Activated T-helper 1 cell treated with Interleukin-2 at 50 U/mL for 16 hours (primary cell): ENCODE data around the gene FILIP1L.

Source experiments
- DNase-seq: peaks from one replicate; pipeline ENCODE4 v3.0.0-alpha.2; 2020; ENCODE audit warnings: low read depth

FILIP1L gene

DNA sequence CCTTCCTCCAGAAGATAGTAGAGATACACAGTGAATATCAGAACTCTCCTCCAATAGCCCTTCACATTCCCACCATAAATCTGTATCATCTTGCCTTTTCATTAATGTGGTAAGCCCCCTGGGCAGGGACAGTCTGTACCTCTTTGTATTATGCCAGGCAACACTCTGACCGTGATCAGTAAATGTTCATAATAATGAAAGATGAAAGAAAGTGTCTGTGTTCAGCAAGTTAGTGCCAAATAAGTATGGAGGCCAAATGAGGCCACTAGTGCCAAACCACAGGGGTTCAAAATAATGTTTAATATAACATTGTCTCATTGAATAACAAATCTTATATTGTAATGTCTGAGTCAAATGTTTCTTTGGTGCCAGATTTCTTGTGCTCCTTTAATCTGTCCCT lies 192.3 kb downstream of the FILIP1L start:
- DNase-seq = no peak

DNA sequence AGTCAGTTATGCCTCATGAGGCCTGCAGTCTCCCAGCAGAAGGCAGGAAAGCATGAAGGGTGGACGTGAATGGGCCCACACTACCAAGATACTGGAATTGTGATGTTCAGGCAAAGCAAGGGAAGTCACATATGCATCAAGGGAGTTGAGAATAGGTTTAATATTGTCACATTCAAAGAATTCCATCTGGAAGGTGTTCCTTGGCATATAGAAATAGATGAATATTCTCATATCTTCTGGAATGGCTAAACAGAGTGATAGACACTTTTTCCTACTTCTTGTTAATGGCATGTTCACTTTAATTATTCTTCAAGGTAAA lies 193.0 kb downstream of the FILIP1L start:
- no peak for DNase-seq

GRCh38 chr3:99920481-99921376 lies 193.6 kb downstream of the FILIP1L start:
- no peak for DNase-seq

DNA sequence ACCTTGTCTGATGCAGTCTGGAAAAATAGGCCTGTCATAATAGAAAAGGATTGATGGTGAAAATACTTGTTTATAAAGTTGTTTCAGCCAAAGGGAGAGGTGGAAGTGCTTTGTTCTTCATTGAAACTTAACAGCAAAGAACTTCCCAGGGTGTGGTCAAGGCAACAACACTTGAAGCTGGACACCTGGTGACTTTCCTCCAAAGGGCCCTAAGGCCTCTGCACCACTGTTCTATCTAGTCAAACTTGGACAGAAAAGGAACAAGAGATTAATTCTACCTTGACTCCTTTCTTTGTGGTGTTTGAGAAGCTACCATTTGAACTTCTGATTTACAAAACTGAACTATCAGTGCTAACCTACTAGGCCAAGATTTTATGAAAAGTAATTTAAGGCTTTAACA lies 194.6 kb downstream of the FILIP1L start:
- no peak for DNase-seq

GRCh38 chr3:99918715-99919114 lies 195.6 kb downstream of the FILIP1L start:
- DNase-seq = no peak

DNA sequence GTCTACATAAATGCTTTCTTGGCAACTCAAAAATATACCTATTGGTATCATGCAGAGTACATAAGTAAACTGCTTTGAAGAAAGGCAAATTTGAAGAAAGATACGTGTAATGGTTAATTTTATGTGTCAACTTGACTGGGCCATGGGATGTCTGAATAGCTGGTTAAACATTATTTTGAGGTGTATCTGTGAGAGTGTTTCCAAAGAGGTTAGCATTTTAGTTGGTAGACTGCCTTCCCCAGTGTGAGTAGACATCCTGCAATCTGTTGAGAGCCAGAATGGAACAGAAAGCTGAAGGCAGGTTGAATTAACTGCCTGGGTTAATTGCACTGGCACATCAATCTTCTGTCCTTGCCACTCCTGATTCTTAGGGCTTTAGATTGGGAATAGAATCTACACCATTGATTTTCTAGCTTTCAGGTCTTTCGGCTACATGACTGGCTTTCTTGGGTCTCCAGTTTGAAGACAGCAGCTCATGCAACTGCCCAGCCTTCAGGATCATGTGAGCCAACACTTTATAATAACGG lies 198.3 kb downstream of the FILIP1L start:
- DNase-seq = no peak

DNA sequence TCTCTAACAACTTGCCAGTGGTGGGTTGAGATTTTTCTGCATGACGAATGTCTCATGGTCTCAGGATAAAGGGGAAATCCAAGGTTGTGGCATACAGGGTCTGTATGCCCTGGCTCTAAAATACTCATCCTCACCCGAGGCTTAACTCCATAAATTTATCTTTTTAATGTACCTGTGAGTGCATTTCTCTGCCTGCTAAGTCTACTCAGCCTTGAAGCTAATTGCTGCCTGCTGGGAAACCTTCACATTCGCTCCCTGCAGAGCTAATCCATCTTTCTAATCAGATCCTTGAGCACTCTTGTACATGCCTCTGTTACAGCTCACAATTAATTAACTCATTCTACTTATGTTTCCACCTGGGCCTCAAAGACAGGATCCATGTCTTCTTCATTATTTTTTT lies 202.9 kb downstream of the FILIP1L start:
- DNase-seq = no peak

DNA sequence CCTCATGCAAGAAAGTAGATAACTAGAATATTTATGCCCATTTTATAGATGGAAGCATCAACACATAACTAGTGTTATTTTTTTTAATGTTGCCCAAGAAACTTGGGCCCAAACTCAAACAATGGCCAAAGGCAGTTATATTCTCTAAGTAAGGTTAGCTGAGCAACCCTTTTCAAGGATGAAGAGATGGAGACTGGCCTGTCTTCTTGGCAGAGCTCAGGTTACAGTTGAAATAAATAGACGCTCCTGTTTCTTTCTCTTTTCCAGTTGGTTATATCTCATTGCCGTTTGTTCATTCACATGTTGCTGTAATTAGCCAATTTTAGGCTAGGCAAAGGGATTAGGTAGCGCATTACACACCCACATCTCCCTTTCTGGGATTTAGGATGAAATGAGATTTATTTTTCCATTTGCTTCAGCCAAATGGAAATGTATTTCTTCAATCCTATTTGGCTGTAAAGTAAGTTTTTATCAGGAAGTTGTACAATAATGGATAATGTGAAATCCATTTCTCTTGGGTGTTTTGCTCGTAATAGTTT lies 203.5 kb downstream of the FILIP1L start:
- no peak for DNase-seq

DNA sequence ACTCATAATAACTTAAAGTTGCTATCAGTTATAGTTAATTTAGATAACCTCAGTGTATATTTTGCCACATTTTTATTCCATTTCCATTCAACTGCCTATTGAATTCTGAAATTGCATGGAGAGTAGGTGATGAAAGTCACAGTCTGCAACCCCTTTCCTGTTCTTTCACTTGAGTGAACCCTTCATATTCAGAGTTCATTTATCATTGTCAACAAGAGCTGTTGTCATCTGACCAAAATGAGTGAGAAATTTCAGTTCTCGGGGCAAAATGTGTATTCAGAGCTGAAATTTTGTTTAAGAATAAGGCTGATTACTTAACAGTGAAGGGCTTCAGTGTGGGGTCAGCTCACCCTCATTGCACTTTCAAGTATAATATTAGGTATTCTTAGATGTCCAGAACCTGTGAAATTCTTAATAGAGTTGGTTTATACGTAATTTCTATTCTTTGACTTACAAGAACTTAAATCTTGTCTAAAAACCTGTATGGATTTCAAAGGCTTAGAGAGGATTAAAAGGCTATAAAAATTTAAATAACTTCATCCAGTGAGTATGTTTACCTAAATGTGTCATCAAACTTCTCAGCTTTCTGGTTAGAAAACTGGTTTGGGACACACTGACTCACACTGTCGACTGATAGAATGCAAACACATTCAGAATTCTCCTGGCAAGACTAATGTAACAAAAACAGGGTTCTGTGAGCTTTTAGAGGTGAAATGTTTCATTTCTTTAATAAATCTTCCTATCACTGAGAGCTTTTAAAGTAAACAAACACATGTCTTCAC lies 204.4 kb downstream of the FILIP1L start:
- no peak for DNase-seq

GRCh38 chr3:99907959-99908544 lies 206.2 kb downstream of the FILIP1L start:
- no peak for DNase-seq

DNA sequence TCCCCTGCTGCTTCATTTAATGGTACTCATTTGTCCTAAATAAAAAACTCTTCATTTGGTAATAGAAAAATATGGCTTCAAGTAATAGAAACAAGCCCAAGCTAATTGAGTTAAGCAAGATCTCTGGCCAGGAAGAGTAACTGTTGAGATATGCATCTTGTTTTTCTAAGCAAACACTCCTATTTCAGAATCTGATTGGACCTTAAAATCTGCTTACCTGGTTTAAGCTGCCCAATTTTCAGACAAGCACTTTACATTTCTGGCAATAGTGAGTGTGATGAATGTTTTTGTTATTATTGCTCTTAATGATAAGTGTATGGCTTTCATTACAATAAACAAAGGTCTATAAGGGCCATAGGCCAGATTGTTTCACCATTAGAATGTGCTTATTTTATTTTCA lies 210.4 kb downstream of the FILIP1L start:
- no peak for DNase-seq

DNA sequence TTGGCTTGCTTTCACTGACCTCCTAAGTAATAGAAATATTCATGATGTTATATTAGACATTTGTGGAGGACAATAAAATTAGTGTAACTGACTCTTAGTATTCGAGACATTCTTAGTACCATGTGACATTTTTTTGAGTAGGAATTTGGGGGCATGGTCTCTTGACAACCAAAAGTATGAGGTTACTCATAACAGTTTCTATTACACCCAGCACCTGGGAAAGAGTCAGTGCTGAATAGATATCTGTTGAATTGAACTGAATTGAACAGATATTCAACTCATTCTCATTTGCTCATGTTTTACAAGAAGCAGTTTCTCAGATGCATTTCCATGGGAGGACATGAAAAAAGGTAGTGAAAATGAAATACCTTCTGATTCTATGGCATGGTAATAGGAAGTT lies 212.2 kb downstream of the FILIP1L start:
- no peak for DNase-seq

- DNase-seq = no peak
These were observed 212.9 kb downstream of the FILIP1L start for GRCh38 chr3:99901200-99901926.

DNA sequence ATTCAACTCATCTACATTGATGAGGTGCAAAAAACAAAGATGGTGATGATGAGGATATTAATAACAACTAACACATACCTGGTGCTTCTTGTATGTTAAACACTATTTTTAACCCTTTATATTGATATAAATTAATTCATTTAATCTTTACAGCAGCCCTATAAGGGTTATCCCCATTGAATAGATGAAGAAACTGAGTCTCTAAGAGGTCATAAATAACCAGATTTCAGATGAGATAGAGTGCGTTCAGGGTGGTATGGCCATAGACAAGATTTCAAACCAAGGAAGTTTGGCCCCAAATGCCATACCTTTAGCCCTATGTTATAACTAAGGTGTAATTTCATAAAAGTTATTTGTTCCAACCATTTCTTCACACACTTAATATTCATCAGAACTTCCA lies 214.1 kb downstream of the FILIP1L start:
- DNase-seq = no peak

DNA sequence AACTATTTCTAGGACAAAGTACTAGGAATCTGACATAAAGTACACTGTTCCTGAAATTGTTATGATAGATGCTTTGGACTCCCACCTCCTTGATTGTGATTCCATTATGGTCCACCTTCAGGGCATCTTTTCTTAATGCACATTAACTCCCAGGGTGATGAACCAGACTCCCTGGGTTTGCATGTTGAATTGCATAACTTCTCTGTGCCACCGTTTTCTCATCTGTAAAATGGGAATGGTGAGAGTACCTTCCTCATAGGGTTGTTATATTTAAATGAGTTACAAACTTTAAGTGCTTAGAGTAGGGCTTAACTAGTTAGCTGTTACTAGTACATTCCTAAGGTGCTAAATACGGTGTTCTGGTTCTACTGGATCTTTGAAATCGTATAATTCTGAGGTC lies 214.7 kb downstream of the FILIP1L start:
- no peak for DNase-seq

DNA sequence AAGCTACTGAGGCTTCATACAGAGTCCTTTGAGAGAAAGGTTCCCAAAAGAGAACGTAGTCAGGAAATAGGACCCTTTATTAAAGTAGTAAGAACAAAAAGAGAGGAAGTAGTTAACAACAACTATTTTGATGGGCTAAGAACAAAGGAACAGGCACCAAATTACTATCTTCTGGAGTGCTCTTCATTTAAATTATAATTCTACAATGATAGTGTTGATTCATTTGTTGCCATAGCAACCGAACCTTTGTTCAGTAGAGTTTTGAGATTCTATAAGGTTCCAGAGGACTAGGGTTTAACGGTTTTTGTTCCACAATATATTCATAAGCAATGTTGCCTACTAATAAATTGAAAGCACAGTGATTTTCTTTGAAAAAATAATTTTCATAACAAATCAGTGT lies 217.8 kb downstream of the FILIP1L start:
- DNase-seq = no peak

DNA sequence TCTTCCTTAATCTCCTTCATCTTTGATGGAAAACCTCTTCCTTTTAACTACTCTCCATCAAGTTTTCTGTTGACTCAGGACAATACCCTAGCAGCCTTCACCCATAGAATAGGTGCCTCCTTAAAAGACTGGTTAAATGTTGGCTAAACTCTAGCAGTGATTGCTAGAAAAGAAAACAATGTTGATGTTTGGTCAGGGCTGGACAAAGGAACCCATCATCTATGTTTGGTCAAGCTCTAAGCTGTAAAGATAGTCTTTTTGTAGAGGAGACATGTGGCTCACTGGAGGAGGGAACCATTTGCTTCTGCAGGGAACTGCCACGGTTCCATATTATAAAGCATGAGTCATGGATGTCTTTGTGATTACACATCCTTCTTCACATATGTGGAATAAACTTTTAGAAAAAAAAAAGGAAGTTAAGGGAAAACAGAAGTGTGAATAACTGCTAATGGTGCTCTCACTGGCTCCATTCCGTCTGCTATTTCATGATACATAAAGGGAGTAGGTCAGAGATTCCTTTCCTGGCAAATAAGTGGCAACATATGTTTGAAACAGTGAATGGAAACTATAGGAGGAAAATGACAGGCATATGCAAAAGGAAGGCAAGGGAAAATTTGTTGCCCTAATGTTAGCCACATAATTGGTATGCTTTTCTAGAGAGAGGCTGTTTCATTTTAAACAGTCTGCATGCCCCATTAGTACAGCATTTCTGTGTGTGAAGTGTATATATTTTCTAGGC lies 218.4 kb downstream of the FILIP1L start:
- DNase-seq = no peak

GRCh38 chr3:99895131-99895696 lies 219.1 kb downstream of the FILIP1L start:
- no peak for DNase-seq

DNA sequence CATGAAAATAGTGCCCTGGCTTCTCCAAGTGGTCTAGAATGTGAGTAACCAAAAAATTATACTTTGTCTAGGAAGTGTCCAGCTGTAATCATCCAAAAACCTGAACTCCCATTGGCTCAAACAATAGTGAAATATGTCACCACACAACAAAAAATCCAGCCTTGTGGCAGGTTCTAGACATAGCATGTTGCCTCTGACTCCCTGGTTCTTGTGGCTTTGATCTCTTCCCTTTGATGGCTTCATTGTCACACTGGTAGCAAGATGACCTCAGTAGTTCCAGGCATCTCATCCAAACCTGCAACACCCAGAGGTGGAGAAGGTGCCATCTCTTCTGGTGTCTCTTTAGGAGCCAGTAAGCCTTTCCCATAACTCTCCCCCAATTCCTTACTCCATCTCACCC lies 222.0 kb downstream of the FILIP1L start:
- DNase-seq = no peak

GRCh38 chr3:99891610-99892285 lies 222.6 kb downstream of the FILIP1L start:
- DNase-seq = no peak
